Neural progenitor cell (in vitro differentiated cells): Measurements from ENCODE around the gene RHBDL3.

Experiments used
- CTCF ChIP-seq: fragments of 200-600 bp; sonication (generic); IDR thresholded peaks from 2 replicates; pipeline ENCODE4 v1.5.1; 2017; ENCODE audit warnings: antibody characterized with exemption, mild to moderate bottlenecking
- EZH2 ChIP-seq: fragments of 200-600 bp; sonication (generic); IDR thresholded peaks from 2 replicates; pipeline ENCODE4 v1.6.1; 2017; ENCODE audit warnings: antibody characterized with exemption, mild to moderate bottlenecking, moderate library complexity

GRCh38 chr17:32303781-32304288 is 38.2 kb downstream of the RHBDL3 start:
- TF ChIP-seq CTCF, result no peak
- no peak for TF ChIP-seq EZH2
